HG03575 (cell line): ENCODE measurements around the gene P2RY6.
"Not testable (repeated sequence)": the region's sequence is repeated elsewhere in the genome, so short reads cannot be mapped to it uniquely, and the experiment has no call there.

ENCODE experiments used
- ATAC-seq: cut with Tn5 transposase; IDR thresholded peaks from one replicate; pipeline ENCODE4 v1.9.1; 2021; ENCODE audit not compliant: unreplicated experiment, insufficient number of reproducible peaks, low FRiP score; ENCODE audit errors: extremely low read depth

Gene P2RY6

DNA sequence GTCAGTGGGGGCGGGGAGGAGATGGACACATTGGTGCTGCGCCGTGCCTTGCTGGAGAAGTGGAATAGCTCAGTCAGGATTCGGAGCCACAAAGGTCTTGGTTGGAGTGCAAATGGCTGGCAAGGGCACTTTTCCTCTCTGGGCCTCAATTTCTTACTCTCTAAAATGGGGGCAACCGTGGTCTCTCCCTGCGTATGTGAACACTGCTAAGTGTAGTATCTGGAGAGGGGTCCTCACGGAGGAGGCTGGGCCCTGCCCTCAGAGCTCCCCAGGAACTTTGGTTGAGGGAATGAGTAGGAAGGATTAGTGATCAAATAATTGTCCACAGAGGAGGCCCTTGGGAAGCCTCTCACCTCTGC is 521 bp downstream of the P2RY6 start:
- no peak for ATAC-seq

GRCh38 chr11:73273222-73273895 is 1.2 kb downstream of the P2RY6 start:
- ATAC-seq = no peak

GRCh38 chr11:73274191-73274590 is 2.1 kb downstream of the P2RY6 start:
- not testable (repeated sequence) for ATAC-seq

DNA sequence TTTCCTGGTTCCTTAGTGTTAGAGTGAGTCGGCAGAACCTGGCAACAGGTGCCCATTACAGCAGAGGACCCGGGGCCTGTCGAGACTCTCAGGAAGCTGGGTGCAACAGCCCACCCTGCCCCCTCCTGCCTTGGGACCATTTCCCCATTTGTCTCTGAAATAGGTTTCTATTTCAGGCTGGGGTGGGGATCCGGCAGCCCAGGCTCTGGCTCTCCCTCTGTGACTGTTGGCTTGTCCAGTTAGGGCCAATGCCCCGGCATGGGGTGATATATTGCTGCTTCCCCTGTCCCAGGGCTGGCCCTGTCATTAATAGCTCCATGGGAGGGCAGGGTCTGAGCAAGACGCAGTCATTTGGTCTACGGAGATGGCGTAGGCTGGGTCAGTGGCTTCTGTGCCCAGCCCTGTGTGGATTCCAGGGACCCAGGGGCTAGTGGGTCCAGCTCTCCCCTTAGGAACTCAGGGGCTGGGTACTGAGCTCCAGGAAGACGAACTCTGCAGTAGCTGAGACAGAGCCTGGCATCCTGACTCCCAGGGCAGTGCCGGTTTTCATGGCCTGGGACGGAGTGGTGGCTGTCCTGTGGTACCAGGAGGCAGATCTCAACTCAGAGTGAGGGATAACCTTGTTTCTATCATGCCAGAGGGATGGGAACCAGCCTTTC is 2.7 kb downstream of the P2RY6 start:
- ATAC-seq = no peak

DNA sequence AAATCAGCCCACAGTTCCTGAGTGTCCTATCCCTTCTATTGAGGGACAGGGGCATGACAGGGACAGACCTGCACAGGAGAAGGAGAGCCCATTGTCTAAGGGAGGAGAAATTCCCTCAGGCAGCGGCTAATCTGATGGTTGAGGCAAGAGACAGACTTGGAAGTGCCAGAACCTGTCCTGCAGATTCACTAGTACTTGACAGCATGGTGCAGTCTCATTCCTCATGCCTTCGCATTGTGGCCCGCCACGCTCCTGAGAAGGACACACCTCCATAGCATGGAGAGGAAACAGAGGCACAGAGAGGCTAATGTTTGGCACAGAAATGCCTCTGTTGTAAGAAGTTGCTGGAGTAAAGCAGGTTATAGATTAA is 3.2 kb downstream of the P2RY6 start:
- ATAC-seq = no peak

- ATAC-seq = no peak
Observed at GRCh38 chr11:73277467-73277866, 5.3 kb downstream of the P2RY6 start.

GRCh38 chr11:73280626-73281025 is 8.5 kb downstream of the P2RY6 start:
- ATAC-seq = no peak

GRCh38 chr11:73281201-73281741 is 9.1 kb downstream of the P2RY6 start:
- no peak for ATAC-seq

- no peak for ATAC-seq
Observed at GRCh38 chr11:73281796-73282660, 9.9 kb downstream of the P2RY6 start.

DNA sequence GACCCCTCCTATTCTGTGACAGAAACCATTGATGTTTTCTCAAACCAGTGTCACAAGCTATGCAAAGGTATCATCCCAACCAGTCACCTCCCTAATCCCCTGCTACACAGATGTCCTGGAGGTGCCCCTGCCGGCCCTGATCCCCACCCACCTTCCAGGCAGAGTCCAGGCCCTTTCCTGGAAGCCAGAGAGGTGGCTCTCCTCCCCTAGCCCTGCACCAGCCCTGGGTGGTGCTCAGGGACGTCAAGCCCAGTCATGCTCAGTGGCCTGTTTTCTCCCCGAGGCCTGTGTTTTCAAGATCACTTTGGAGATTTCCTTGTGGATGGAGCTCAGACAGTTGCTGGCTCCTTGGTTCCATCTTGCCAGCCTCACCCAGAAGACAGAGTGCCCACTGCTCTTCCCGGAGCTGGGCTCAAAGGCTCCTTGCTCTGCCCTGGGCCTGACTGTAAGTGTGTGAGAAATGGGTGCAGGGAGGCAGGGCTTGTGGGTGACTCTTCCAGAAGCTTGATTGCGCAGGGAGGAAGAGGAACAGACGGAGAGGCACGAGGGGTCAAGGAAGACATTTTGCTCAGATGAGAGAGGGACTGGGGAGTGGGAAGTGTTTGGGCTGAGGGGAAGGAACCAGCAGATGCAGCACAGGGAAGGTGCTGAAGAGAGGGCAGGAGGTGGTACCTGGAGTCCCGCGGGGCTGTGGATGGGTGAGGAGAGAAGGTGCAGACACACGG is 11.3 kb downstream of the P2RY6 start:
- no peak for ATAC-seq

DNA sequence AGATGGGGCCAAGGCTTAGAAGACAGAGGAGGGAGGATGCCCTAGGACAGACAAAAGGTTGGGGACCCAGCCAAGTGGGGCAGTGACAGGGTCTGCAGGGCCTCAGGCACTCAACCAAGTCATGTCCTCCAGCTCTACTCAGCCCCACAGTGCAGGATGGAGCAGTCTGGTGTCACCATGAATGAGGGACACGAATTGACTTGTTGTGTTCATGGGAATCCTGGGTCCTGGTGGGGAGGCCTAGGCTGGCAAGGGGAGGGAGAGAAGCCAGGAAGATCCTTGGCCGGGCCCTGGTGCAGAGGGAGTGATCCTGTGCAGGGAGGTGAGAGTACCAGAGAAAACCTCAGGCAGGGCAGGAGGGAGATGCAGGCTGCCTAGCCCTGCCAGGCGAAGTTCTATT is 12.0 kb downstream of the P2RY6 start:
- ATAC-seq = no peak

GRCh38 chr11:73285721-73286120 is 13.6 kb downstream of the P2RY6 start:
- ATAC-seq = no peak

DNA sequence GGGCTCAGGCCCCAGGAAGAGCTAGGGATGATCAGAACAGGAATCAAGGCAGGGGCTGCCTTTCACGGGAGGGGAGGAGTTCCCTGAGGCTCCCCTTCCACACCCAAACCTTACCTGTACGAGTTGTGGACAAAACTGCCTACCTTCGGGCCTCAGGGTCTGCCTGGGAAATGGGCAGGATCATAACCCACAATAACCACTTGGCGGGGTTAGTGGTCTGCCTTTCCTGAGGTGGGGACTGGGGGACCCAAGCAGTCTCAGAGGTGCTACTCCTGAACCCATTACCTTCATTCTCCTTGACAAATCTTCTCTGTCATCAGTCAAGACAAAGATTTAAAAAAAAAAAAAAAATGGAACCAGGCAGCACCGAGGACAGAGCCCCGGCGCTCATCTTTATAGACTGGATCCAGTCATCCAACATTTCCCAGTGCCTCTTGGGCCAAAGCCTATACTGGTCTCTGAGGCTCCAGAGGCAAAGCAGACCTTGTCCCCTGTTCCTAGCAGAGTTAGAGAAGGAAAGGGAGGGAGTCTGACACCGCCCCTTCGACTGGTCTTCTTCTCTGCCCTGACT is 14.2 kb downstream of the P2RY6 start:
- no peak for ATAC-seq

DNA sequence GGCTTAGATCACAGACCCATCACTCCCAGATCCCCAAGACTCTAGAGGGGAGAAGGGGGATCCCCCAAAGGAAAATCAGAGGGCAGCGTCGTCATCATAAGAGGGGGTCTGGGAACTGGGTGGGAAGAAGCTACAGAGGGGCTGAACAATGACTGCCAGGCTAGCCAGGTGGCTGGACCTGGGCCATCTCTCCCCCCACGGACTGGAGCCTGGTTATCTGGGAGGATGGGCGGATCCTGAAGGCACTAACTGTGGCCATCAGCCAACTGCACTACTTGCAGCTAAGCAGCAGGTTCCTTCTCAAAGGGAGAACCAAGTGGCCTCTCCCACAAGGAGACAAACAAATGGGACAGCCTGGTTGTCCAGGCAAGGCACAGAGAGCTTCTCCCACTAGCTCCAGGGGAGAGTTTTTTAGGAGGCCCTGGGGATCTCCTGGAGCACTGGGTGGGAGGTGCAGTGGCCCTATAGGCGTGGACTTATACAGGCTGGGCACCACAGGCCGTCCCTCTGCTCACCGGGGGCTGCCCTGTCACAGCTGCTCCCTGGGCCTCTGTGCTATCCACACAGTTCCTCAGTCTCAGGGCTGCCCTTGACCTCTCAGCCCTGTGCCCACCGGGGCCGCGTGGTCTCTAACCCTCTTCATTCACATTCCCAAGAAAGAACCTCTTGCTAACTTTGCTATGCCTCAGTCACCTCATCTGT is 15.4 kb downstream of the P2RY6 start:
- no peak for ATAC-seq

GRCh38 chr11:73288192-73288872 is 16.2 kb downstream of the P2RY6 start:
- no peak for ATAC-seq

- no peak for ATAC-seq
Observed at GRCh38 chr11:73288873-73289707, 17.0 kb downstream of the P2RY6 start.

DNA sequence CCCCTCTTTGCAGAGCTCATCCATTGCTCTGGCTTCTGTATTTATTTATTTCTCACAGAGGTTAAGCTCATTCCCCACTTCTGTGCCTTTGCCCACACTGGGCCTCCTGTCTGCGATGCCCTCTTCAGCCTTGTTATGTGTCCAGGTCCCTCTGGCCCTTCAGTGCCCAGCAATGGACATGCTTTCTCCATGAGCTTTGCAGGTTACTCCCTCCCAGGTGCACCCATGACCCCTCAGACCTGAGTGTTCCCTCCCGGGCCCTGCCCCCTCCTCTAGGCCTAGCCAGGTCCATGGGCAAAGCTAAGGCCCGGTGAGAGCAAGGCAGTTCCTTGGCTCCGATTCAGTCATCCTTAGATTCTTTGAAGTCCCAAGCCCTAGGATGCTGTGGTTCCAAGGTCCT is 18.4 kb downstream of the P2RY6 start:
- ATAC-seq = no peak
